ENCODE measurements around the gene HSPG2.

- TF ChIP-seq EZH2 (IDR thresholded peaks at IDR 0.05; ENCODE audit: borderline replicate concordance, low read length) (no peak), CTCF (conservative IDR thresholded peaks at IDR 0.05 in 1 of 2, IDR thresholded peaks at IDR 0.05 in 1 of 2; ENCODE audit: extremely low read depth in 1 of 2, insufficient read depth in 1 of 2, low read depth in 1 of 2, low read length in 2 of 2) (no peak)
Measured at GRCh38 chr1:21814981-21815582, 122.0 kb downstream of the HSPG2 start.
